Activated gamma-delta T cell treated with Interleukin-2 at 50 U/mL for 16 hours (primary cell): ENCODE measurements around the gene PARVB.

ENCODE experiments used
- DNase-seq: peaks from one replicate; pipeline ENCODE4 v3.0.0-alpha.2; 2020

The PARVB gene

DNA sequence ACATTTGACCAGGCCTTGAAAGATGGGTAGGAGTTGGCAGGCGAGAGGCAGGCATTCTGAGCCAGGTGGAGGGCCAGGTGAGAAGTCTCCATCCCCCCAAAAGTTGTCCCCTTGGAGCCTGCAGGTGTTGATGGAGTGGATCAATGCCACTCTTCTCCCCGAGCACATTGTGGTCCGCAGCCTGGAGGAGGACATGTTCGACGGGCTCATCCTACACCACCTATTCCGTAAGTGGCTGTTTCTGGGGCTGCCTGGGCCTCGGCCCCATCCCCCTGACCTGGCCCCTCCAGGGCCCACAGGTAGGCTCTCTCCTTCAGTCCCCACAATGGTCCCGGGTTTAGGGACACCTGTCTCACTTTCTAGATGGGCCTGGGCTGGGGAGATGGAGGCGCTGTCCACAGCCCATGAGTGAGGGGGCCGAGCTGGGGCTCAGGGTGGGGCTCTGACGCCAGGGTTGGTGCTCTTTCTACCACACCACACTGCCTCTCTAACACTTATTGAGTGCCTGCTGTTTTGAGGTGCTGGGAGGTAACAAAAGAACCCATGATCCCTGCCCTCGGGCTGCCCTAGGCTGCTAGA, 163.6 kb downstream of the PARVB start:
- DNase-seq: no peak

DNA sequence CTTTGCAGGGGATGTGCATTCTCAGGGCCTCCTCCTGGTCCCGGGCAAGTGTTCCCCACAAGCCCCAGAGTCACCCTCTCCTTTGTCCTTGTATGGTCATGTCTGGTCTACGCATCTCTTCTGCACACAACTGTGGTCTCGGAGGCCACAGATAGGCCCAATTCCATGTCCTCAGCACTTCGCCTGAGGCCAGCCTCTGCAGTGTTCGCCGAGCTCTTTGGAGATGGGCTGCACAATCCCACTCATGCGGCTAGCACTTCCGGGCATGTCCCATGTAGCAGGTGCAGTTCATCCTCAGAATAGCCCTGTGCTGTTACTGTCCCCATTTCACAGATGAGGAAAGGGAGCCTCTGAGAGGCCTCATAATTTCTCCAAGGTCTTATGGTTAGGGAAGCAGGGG, 164.2 kb downstream of the PARVB start:
- DNase-seq: no peak

DNA sequence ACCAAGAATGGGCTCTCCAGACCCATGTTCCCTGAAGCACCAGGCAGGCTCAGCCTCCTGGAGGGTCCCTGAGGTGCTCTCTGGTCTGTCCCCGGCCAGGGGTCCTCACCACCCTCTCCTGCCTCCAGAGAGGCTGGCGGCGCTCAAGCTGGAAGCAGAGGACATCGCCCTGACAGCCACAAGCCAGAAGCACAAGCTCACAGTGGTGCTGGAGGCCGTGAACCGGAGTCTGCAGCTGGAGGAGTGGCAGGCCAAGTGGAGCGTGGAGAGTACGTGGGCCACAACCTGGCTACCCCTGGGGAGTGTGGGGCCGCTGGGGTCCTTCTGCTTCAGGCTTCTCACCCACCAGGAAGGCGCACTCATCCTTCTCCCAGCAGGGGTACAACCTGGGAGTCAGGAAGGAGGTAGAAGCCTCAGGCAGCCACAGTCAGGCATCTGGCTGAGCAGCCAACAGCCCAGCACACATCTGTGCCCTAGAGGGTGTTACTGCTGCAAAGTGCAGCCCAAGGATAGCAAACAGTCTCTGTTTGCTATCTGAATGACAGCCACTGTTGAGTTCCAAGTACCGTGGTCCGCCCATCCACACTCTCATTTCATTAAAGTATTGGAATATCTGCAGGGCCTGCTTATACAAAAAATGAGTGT, 165.0 kb downstream of the PARVB start:
- DNase-seq: no peak

DNA sequence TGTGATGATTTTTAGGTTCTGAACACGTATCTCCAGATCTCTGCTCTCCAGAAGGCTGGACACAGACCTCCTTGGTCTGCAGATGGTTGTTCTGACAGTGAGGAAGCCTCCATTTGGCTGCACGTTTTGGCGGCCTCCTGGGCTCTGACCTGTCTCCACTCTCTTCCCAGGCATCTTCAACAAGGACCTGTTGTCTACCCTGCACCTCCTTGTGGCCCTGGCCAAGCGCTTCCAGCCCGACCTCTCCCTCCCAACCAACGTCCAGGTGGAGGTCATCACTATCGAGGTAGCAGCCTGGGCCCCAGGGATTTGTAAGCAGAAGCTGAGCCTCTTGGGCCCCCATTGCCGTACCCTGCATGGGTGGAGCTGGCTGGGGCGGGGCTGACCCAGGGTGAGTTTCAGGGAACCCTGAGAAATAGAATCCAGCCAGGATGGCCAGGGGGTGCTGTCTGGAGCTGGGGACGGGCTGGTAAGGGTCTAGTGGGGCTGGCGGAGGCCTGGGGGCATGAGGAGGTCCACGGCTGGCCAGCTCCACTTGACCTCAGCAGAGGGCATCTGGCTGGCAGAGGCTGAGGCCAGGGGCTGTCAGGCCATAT, 166.4 kb downstream of the PARVB start:
- no peak for DNase-seq

DNA sequence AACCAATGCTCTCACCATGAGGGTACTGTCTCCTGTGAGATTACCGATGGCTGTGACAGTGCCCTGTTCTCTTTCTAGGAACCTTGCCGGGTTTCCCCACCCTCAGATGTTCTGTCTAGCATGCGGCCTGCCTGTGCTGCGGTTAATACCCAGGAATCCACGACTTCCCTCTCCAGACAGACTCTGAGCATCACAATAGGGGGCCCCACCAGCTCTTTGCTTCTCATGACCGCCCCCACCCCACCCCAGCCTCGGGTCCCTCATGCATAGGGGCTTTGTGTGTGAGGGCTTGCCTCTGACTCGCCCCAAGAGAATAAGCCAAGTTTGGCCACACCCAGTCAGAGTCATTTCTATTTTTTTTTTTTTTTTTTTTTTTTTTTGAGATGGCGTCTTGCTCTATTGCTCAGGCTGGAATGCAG, 166.9 kb downstream of the PARVB start:
- no peak for DNase-seq

DNA sequence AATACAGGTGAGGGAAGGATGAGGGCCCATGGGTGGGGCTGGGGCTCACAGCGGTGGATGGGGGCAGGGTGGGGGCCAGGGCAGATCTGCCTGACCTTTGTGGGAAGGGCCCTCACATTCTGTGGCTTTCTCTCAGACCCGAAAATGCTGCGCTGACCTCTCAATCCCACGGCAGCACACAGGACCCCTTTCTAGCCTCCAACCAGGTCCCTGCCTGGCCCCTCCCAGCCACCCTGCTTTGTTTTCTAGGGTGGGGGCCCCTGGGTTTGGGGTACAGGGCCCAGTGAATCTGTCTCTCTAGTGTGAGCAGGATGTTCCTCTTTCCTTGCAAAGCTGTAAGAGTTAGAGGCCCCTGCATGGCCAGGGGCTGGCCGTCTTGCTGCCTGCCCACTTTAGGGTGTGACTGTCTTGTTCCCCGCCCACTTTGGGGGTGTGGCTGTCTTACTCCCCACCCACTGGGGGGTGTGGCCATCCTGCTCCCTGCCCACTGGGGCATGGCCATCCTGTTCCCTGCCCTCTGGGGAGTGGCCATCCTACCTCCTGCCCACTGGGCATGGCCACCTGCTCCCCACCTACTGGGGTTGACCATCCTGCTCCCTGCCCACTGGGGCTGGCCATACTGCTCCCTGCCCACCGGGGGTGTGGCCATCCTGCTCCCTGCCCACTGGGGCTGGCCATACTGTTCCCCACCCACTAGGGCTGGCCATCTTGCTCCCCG, 168.2 kb downstream of the PARVB start:
- peak; percentile 29 for DNase-seq

DNA sequence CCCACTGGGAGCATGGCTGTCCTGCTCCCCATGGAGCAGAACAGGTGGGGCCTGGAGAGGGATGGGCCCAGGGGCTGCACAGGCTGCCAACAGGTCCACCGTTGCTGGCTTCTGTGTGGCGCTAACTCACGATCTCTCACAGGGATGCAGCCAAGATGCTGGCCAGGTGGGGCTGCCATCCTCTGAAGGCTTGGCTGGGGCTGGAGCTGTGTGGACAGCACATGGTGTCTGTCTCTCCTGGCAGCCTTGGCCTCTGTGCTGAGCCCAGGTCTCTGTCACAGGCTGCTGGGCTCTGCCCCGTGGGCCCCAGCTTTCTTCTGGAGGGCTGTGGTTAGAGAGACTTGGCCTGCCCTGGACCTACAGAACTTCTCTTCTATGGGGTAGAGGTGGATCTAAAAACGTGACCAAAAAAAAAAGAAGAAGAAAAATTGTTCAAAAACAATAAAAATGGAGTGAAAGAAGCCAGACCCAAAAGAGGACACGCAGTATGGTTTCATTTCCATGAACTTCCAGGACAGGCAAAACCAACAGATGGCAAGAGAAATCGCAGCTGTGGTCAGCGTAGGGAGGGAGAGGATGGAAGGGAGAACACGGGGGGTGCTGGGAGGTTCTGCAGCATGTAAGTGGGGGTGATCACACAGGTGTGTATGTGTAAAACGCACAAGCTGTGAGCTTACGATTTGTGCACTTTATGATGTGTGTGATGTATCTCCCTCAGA, 168.9 kb downstream of the PARVB start:
- DNase-seq: no peak

DNA sequence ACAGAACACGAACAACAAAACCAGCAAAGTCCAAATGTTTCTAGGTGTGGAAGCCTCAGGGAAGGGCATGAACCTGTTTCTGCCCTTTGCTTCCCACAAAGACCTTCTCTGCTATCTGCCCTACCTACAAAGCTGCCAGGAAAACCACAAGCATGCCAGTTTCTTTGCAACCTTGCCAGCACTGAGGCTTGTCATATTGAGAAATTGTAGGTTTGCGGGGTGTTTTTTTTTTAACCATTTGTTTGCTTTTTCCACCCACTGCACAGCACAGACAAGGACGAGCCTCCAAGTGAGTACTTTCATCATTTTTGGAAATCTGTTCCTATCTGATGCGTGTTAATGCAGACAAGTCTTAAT, 169.4 kb downstream of the PARVB start:
- no peak for DNase-seq

DNA sequence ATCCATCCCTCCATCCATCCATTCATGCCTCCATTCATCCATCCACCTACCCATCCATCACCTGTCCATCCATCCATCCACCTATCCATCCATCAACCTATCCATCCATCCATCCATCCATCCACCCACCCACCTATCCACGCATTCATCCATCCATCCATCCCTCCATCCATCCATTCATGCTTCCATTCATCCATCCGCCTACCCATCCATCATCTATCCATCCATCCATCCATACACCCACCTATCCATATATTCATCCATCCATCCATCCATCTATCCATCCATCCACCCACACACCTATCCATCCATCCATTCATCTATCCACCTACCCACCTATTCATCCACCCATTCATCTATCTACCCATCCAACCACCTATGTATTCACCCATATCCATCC, 170.5 kb downstream of the PARVB start:
- no peak for DNase-seq

DNA sequence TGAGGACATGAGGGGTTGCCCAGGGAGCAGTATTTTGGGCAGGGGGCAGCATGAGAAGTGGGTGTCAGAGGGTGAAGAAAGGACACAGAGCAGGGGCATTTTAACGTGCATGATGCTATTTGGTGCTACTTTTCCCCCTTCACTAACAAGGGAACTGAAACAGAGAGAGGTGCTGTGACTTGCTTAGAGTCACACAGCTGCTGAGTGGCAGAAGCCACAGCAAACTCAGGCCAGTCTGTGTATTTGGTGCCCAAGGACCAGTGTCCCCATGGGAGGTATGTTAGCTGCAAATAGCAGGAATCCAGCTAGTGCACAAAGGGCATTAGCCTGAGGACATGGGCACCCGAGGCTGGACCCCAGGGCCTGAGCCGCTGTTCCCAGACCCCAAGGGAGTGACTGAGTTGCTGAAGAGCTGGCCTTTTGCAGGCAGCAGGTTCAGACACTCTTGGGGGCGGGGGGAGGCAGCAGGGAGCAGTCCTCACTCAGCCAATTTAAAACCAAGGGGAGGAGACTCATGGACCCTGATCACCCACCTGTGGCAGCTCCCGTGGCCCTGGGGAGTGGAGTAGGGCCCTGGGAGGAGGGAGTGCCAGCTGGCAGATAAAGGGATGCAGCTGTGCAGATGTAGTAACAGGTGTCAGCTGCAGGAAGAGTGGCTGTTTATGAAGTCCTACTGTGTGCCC, 171.2 kb downstream of the PARVB start:
- DNase-seq: no peak

DNA sequence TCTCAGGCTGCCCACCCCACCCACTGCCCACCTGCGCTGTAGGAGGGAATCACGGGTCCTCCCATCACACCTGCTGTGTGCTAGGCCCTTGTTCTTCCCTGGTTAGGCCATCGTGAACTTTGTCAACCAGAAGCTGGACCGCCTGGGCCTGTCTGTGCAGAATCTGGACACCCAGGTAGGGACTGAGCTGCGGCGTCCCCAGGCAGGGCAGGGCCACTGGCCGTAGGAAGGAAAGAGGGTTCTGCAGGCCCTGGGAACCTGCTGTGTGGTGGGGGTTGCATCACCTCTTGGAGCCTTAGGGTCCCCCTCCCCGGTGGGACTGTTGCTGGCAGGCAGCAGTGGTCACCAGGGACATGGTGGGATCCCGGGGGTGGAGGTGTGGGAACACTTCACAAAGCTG, 172.1 kb downstream of the PARVB start:
- DNase-seq: no peak

DNA sequence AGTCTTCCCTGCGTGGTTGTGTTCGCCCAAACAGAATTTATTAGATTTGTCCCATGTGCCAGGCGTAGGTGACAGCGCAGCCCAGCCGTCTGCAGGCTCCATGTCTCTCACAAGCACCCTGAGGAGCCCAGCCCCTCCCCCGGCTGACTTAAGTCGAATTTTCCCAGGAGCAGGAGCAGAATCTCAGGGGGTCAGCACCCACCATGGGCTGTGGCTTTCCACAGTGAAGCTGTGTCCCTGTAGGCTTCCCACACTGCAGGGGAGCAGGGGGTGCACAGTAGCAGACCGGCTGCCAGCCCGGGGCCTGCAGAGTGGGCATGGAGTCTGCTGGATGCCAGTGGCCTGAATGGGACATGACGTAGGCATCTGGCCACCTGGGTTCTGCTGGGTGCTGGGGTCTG, 172.6 kb downstream of the PARVB start:
- no peak for DNase-seq

DNA sequence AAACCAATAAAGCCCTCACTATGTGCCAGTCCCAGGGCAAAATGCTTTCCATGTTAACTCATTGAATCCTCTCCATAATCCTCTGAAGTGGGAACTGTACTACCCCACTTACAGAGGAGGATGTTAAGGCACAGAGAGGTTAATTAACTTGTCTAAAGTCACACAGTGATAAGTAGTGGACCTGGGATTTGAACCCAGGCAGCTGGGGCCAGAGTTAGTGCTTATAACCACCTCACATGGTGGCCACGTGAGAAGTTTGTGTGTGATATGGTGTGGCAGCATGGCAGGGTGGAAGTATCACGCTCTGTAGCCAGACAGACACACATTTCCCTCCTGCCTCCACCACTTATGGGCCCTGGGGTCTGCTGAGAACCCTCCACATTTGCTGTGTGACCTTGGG, 173.2 kb downstream of the PARVB start:
- DNase-seq: no peak

DNA sequence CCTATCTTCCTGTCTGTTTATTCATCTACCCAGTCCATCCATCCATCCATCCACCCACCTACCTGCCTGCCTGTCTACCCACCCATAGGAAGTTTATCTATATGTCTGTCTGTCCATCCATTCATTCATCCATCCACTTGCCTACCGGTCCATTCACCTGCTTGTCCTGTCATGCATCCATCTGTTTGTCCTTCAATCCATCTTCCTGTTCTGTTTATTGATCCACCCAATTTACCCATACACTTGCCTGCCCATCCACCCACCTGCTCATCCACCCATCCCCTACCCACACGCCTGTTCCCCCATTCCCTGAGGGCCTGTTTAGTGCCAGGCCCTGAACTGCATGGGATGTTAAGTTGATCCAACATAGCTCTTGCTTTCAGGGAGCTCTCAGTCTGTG, 175.1 kb downstream of the PARVB start:
- no peak for DNase-seq

DNA sequence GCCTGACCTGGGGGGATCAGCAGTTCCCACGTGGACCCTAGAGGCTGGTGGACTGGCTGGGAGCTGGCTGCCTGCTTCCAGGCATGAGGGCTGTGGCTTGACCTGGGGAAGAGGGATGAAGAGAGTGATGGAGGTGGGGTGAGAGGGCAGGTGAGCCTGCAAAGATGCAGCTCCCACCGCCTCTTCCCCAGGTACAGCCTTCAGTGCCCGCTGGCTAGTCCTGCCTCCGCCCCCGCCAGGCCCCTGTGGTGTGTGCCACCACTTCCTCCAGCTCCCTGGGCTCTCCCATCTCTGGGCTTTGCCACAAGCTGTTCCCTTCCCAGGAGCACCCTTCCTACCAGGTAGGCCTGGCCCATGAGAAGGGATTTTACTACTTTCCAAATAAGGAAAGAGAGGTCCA, 175.8 kb downstream of the PARVB start:
- DNase-seq: no peak

DNA sequence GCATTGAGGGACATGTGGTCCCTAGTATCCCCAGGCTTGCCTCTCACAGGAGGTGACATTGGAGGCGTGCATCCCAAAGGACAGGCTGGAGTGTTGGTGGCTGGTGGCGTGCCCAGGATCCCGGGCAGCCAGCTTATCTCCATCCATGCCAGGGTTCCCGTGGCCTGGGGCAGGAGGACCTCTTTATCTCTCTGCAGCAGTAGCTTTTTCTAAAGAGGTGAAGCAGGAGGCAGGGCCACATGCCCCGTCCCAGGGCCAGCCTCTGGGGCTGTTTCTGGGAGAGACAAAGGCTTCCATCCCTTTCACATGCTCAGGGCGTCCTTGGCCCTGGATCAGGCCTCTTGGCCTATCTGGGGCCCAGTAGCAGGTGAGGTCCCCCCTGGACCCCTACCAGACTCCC, 176.3 kb downstream of the PARVB start:
- DNase-seq: no peak

DNA sequence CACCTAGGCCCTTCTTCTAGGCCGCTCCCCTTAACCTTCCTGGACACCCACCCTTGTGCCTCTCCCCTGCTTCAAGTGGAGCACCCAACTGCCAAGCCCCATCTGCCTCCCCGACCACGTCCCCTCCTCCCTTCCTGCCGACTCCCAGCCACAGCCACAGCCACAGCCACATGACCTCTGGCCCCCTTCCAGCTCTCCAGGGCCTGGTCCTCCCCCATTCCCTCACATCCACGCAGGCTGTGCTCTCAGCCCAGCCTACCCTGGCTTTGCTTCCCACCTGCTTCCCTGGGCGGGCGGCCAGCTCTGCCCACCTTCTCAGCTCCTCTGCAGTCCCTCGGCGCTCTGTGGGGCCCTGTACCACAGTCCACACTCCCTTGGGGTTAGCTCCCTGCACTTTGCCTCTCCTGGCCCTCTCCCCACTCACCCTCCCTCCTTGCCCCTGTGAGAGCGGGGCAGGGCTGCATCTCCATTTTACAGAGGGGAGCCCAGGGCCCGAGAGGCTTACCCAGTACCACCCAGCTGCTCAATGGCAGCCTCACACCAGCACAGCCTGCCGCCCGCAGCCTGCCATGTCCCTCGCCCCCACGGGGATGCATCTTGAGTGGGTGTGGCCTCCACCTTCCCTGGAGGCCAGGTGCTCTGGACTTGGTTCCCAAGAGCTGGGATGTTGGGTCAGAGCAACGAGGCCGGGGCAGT, 176.9 kb downstream of the PARVB start:
- no peak for DNase-seq

DNA sequence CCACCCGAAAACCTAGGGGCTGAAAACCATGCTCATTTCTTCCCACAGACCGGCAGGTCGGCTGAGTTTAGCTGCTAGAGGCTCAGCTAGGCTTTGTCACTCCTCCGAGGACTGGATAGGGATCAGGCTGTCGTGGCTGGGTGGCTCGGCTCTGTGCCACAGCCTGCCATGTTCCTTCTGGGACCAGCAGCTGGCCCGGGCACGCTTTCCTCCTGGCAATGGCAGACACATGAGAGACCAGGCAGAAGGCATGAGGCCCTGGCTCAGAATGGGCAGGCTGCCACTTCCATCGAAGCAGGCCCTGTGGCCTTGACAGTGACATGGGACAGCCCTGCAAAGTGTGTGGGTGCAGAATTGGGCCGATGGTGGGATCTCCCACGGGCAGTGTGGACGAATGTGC, 177.6 kb downstream of the PARVB start:
- no peak for DNase-seq

DNA sequence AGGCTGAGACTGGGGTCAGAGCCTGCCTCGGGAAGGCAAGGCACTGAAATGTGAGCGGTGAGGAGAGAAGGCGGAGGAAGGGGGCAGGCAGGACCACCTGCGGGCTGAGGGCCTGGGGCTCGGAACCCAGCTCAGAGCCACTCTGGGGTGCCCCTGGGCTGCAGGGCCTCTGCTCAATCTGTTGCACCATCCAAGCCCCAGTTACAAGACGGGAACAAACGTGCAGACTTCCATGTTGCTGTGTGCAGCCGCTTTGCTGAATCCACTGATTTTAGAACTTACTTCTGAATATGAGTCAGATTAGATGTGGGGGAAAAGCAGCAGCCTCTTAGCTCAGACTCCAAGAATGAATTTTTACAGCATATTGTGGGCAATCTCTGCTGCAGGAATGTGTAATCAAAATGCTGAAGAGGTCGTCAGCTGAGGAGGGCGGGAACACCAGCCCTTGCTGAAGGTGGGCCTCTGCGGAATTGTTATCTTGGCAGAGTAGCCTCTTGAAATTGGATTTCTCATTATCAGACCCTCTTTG, 178.2 kb downstream of the PARVB start:
- DNase-seq: no peak

DNA sequence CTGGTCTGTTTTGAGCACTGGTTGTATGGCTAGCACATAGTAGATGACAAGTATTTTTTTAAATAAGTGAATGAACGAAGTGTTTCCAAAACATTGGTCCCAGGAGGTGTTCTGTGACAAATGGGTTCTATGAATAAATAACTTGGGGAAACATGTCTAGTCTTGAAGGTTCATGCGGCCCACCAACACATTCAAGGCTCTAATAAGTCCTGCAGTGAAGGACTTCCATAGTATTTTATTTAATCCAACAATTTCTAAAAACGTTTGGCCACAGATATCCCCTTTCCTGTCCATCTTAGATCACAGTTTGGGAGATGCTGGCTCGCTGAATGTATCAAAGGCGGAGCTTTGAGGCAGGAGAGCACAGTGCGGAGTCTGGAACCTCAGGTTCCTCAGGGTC, 179.1 kb downstream of the PARVB start:
- no peak for DNase-seq

DNA sequence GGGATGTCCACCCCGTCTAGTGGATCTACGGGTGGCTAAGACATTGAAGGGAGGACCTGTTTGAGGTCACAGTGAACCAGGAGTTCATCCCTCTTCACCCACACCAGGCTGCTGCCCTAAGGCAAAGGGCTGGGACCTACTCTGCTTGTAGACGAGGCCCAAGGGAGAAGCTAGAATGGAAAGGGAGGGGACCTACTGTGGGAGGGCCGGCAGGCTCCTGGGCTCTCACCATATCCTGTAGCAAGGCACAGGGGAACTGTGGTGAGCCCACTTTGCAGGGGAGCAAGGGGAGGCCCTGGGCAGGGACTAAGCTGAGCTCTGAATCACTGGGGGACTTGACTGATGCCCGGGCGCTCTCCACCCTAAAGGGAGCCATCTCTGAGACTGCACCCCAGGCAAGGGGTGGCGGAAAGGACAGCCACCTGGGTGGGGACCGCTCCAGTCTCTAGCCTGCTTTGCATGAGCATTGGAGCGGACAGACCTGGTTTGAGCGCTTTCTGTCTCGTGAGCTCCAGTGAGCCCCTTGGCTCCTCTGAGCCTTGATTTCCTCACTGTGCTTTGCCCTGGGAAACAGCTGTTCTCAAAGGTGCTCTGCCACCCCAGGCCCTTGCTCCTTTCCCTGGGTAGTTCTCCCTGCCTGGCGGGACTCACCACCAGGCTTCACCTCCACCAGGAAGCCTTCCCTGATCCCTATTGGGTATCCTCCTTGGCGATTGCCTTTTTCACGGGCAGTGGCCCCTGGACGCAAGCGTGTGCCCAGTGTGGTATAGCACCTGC, 180.8 kb downstream of the PARVB start:
- no peak for DNase-seq
